Thymus (tissue), 11 donors: Measurements from ENCODE around the gene FLRT2. TPM values are rescaled to one million over a fixed set of nuclear protein-coding genes. Genes with fewer than 3 reads are reported as not detected.

Experiments
- DNase-seq, 9 donors: peaks; one replicate each; pipeline ENCODE4 v3.0.0-alpha.2; 2013; ENCODE audit warnings: low spot score in 9 of 9, low read depth in 6 of 9, missing footprints in 1 of 9
- H3K27ac ChIP-seq, 2 donors: one replicate each; pipeline ENCODE4 v1.5.1; 2013; ENCODE audit warnings: control low read depth in 1 of 2, low read depth in 1 of 2, low read length in 1 of 2, mild to moderate bottlenecking in 1 of 2, moderate library complexity in 1 of 2
- H3K27me3 ChIP-seq, 2 donors: one replicate each; pipeline ENCODE4 v1.5.1; 2013; ENCODE audit warnings: low read length in 1 of 2; ENCODE audit not compliant: control insufficient read depth in 2 of 2, insufficient read depth in 1 of 2
- H3K36me3 ChIP-seq, 2 donors: one replicate each; pipeline ENCODE4 v1.5.1; 2013; ENCODE audit warnings: low read length in 1 of 2, mild to moderate bottlenecking in 1 of 2, moderate library complexity in 1 of 2; ENCODE audit not compliant: control insufficient read depth in 2 of 2, insufficient read depth in 2 of 2
- H3K4me1 ChIP-seq, 2 donors: one replicate each; pipeline ENCODE4 v1.5.1; 2013; ENCODE audit warnings: low read length in 2 of 2; ENCODE audit not compliant: control insufficient read depth in 2 of 2, insufficient read depth in 2 of 2
- H3K4me3 ChIP-seq, 2 donors: one replicate each; pipeline ENCODE4 v1.5.1; 2013; ENCODE audit warnings: low read length in 2 of 2, control low read depth in 1 of 2, mild to moderate bottlenecking in 1 of 2
- H3K9me3 ChIP-seq, 2 donors: one replicate each; pipeline ENCODE4 v1.5.1; 2013; ENCODE audit warnings: low read length in 1 of 2, mild to moderate bottlenecking in 1 of 2; ENCODE audit not compliant: control insufficient read depth in 2 of 2, insufficient read depth in 1 of 2
- WGBS: extraction: QIAGEN DNeasy Blood & Tissue Kit; methylation state at CpG from one replicate; pipeline ENCODE4 v1.1.7; 2013; 5-methylcytosine and 5-hydroxymethylcytosine counted together
- polyA plus RNA-seq: library from polyadenylated mRNA; stranded (reverse); fragments of 200-250 nt; gene quantifications from one replicate; pipeline ENCODE4 v1.2.3, GENCODE V29; 2013
- total RNA-seq: library from RNA; stranded (reverse); fragments of 120-200 nt; gene quantifications from one replicate; pipeline ENCODE4 v1.2.4, GENCODE V29; 2013
- donor health status: healthy.

Gene FLRT2
- total and polyA plus RNA-seq, 2 donors = 1.8 to 8.9 TPM

GRCh38 chr14:85594217-85594616 is 64.3 kb downstream of the FLRT2 start:
- no peaks in the 10 kb centered on the region for H3K36me3 ChIP-seq

GRCh38 chr14:85595981-85596380 is 66.0 kb downstream of the FLRT2 start:
- H3K36me3 ChIP-seq = no peaks in the 10 kb centered on the region
- WGBS = 94% methylated on average over 10 of the region's 10 CpGs
- no peaks in the 10 kb centered on the region for H3K27me3 ChIP-seq
- no peaks in the 10 kb centered on the region for H3K9me3 ChIP-seq
- no peak overlapping the region for H3K4me3 ChIP-seq
- DNase-seq = no peak
- no peaks in the 10 kb centered on the region for H3K4me1 ChIP-seq
- H3K27ac ChIP-seq = no peak overlapping the region

More at GRCh38 chr14:85594217-85594616, 64.3 kb downstream of the FLRT2 start:
- no peak overlapping the region for H3K4me3 ChIP-seq
- H3K27ac ChIP-seq = no peak overlapping the region
- 98% methylated on average over 3 of the region's 3 CpGs for WGBS
- DNase-seq = no peak
- no peaks in the 10 kb centered on the region for H3K4me1 ChIP-seq
- no peaks in the 10 kb centered on the region for H3K27me3 ChIP-seq
- no peaks in the 10 kb centered on the region for H3K9me3 ChIP-seq

GRCh38 chr14:85596562-85596961 is 66.6 kb downstream of the FLRT2 start:
- Histone ChIP-seq H3K9me3 (no peaks in the 10 kb centered on the region), H3K27me3 (no peaks in the 10 kb centered on the region), H3K4me1 (no peaks in the 10 kb centered on the region), H3K36me3 (no peaks in the 10 kb centered on the region), H3K4me3 (no peak overlapping the region), H3K27ac (no peak overlapping the region)
- DNase-seq = no peak
- WGBS = 96% methylated on average over 4 of the region's 4 CpGs

- H3K4me1 ChIP-seq = no peaks in the 10 kb centered on the region
- no peak overlapping the region for H3K27ac ChIP-seq
- no peaks in the 10 kb centered on the region for H3K27me3 ChIP-seq
- no peaks in the 10 kb centered on the region for H3K9me3 ChIP-seq
- no peaks in the 10 kb centered on the region for H3K36me3 ChIP-seq
- 96% methylated on average over 3 of the region's 3 CpGs for WGBS
- no peak overlapping the region for H3K4me3 ChIP-seq
- no peak for DNase-seq
Measured at GRCh38 chr14:85597701-85598100, 67.8 kb downstream of the FLRT2 start.

- 66% methylated on average over 5 of the region's 5 CpGs for WGBS
- Histone ChIP-seq H3K4me3 (no peak overlapping the region), H3K27me3 (no peaks in the 10 kb centered on the region), H3K27ac (no peak overlapping the region), H3K9me3 (no peaks in the 10 kb centered on the region), H3K4me1 (no peaks in the 10 kb centered on the region), H3K36me3 (no peaks in the 10 kb centered on the region)
- DNase-seq = no peak
Measured at GRCh38 chr14:85599939-85600338, 70.0 kb downstream of the FLRT2 start.

GRCh38 chr14:85601246-85601645 is 71.3 kb downstream of the FLRT2 start:
- H3K9me3 ChIP-seq = no peaks in the 10 kb centered on the region
- WGBS = 90% methylated on average over 1 of the region's 1 CpG
- no peak overlapping the region for H3K27ac ChIP-seq
- H3K4me3 ChIP-seq = no peak overlapping the region
- H3K36me3 ChIP-seq = no peaks in the 10 kb centered on the region
- no peaks in the 10 kb centered on the region for H3K4me1 ChIP-seq
- no peak for DNase-seq
- H3K27me3 ChIP-seq = no peaks in the 10 kb centered on the region

GRCh38 chr14:85601690-85602089 is 71.7 kb downstream of the FLRT2 start:
- H3K4me3 ChIP-seq = no peak overlapping the region

GRCh38 chr14:85602345-85602744 is 72.4 kb downstream of the FLRT2 start:
- Histone ChIP-seq H3K36me3 (no peaks in the 10 kb centered on the region), H3K4me3 (no peak overlapping the region), H3K4me1 (no peaks in the 10 kb centered on the region), H3K9me3 (no peaks in the 10 kb centered on the region), H3K27me3 (no peaks in the 10 kb centered on the region), H3K27ac (no peak overlapping the region)
- no peak for DNase-seq
- 95% methylated on average over 6 of the region's 6 CpGs for whole genome bisulfite sequencing

More at GRCh38 chr14:85601690-85602089, 71.7 kb downstream of the FLRT2 start:
- Histone ChIP-seq H3K27ac (no peak overlapping the region), H3K9me3 (no peaks in the 10 kb centered on the region), H3K27me3 (no peaks in the 10 kb centered on the region), H3K36me3 (no peaks in the 10 kb centered on the region), H3K4me1 (no peaks in the 10 kb centered on the region)
- WGBS = 98% methylated on average over 1 of the region's 1 CpG
- no peak for DNase-seq

- no peaks in the 10 kb centered on the region for H3K9me3 ChIP-seq
- H3K4me1 ChIP-seq = no peaks in the 10 kb centered on the region
- no peak overlapping the region for H3K4me3 ChIP-seq
- no peak for DNase-seq
- H3K36me3 ChIP-seq = no peaks in the 10 kb centered on the region
- WGBS = 99% methylated on average over 4 of the region's 4 CpGs
- no peak overlapping the region for H3K27ac ChIP-seq
- no peaks in the 10 kb centered on the region for H3K27me3 ChIP-seq
Measured at GRCh38 chr14:85604021-85604420, 74.1 kb downstream of the FLRT2 start.

- Histone ChIP-seq H3K4me3 (no peak overlapping the region), H3K4me1 (no peaks in the 10 kb centered on the region), H3K36me3 (no peaks in the 10 kb centered on the region), H3K27me3 (no peaks in the 10 kb centered on the region), H3K9me3 (no peaks in the 10 kb centered on the region), H3K27ac (no peak overlapping the region)
- DNase-seq = no peak
- WGBS = 44% methylated on average over 2 of the region's 2 CpGs
Measured at GRCh38 chr14:85604714-85605113, 74.8 kb downstream of the FLRT2 start.
